ENCODE measurements around the gene FGF5.

The FGF5 gene

GRCh38 chr4:80254114-80254513, 12.3 kb upstream of the FGF5 start:
- no peak for DNase-seq (ENCODE audit: low spot score)
- no peak for TF ChIP-seq CTCF (IDR thresholded peaks at IDR 0.05; ENCODE audit: extremely low read depth, missing control alignments)

- TF ChIP-seq CTCF (IDR thresholded peaks at IDR 0.05; ENCODE audit: extremely low read depth, missing control alignments): no peak
- no peak for DNase-seq (ENCODE audit: low spot score)
These were observed 11.0 kb upstream of the FGF5 start for GRCh38 chr4:80255329-80256095.

- DNase-seq (ENCODE audit: low spot score): no peak
- no peak for TF ChIP-seq CTCF (IDR thresholded peaks at IDR 0.05; ENCODE audit: extremely low read depth, missing control alignments)
These were observed 8.6 kb upstream of the FGF5 start for GRCh38 chr4:80257851-80258250.

GRCh38 chr4:80259012-80259411, 7.5 kb upstream of the FGF5 start:
- no peak for TF ChIP-seq CTCF (IDR thresholded peaks at IDR 0.05; ENCODE audit: extremely low read depth, missing control alignments)
- no peak for DNase-seq (ENCODE audit: low spot score)

GRCh38 chr4:80259817-80260216, 6.6 kb upstream of the FGF5 start:
- no peak for TF ChIP-seq CTCF (IDR thresholded peaks at IDR 0.05; ENCODE audit: extremely low read depth, missing control alignments)
- DNase-seq (ENCODE audit: low spot score): no peak

- DNase-seq (ENCODE audit: low spot score): no peak
- TF ChIP-seq CTCF (IDR thresholded peaks at IDR 0.05; ENCODE audit: extremely low read depth, missing control alignments): no peak
These were observed 4.4 kb upstream of the FGF5 start for GRCh38 chr4:80261989-80262600.

GRCh38 chr4:80263541-80264351, 2.7 kb upstream of the FGF5 start:
- DNase-seq (ENCODE audit: low spot score): no peak
- no peak for TF ChIP-seq CTCF (IDR thresholded peaks at IDR 0.05; ENCODE audit: extremely low read depth, missing control alignments)

Data from GM20000 (cell line).